ES-I3 (cell line): ENCODE results near the gene COL23A1.

ENCODE experiments used
- H3K36me3 ChIP-seq: 2 replicates; pipeline ENCODE4 v1.6.1; 2013; ENCODE audit warnings: mild to moderate bottlenecking, low read length, control low read depth, moderate library complexity; ENCODE audit not compliant: insufficient read depth
- H3K4me1 ChIP-seq: 2 replicates; pipeline ENCODE4 v1.6.1; 2013; ENCODE audit warnings: mild to moderate bottlenecking, control low read depth, low read length; ENCODE audit not compliant: insufficient read depth
- H3K9ac ChIP-seq: 2 replicates; pipeline ENCODE4 v1.6.1; 2013; ENCODE audit warnings: low read depth, mild to moderate bottlenecking, low read length, moderate library complexity
- H3K9me3 ChIP-seq: 2 replicates; pipeline ENCODE4 v1.6.1; 2013; ENCODE audit warnings: mild to moderate bottlenecking, low read length, moderate library complexity; ENCODE audit not compliant: control insufficient read depth, insufficient read depth

The COL23A1 gene

GRCh38 chr5:178286226-178287090 is 303.7 kb downstream of the COL23A1 start:
- Histone ChIP-seq H3K36me3 (no peaks in the 10 kb centered on the region), H3K9ac (no peak overlapping the region), H3K9me3 (peaks cover 5% of the 10 kb centered on the region; the same call in 1 of the 2 replicates), H3K4me1 (no peaks in the 10 kb centered on the region)

- Histone ChIP-seq H3K9ac (no peak overlapping the region), H3K4me1 (no peaks in the 10 kb centered on the region), H3K9me3 (peaks cover 5% of the 10 kb centered on the region; the same call in 1 of the 2 replicates), H3K36me3 (no peaks in the 10 kb centered on the region)
These were observed 304.6 kb downstream of the COL23A1 start for GRCh38 chr5:178285399-178286225.

GRCh38 chr5:178284996-178285395 is 305.2 kb downstream of the COL23A1 start:
- H3K4me1 ChIP-seq: no peaks in the 10 kb centered on the region
- H3K36me3 ChIP-seq: no peaks in the 10 kb centered on the region
- H3K9ac ChIP-seq: no peak overlapping the region

DNA sequence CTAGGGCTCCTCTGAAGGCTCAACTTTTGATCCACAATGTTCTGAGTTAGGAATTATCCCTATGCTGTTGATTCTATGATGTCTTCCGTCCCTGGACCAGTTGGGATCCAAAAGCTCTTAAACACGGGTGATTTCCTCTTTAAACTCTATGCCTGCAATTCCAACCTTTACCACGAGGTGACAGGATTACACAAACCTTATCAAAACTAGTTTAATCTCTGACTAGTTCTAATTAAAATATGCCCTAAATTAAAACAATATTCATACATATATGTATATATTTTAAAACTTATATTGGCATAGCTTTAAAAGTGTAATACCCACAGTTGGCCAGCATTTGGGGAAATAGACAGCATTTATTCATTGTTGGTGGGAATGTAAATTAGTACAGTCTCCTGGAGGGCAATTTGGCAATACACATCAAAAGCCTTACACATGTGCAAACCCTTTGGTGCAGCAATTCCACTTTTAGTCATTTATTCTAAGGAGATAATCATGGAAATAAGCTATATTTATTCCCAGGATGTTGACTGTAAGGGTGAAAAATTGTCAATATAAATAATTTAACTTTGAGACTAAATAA is 306.0 kb downstream of the COL23A1 start:
- no peaks in the 10 kb centered on the region for H3K4me1 ChIP-seq
- H3K9me3 ChIP-seq: peaks cover 5% of the 10 kb centered on the region; the same call in 1 of the 2 replicates
- no peak overlapping the region for H3K9ac ChIP-seq
- H3K36me3 ChIP-seq: no peaks in the 10 kb centered on the region

More at GRCh38 chr5:178284996-178285395, 305.2 kb downstream of the COL23A1 start:
- peaks cover 5% of the 10 kb centered on the region; the same call in 1 of the 2 replicates for H3K9me3 ChIP-seq

DNA sequence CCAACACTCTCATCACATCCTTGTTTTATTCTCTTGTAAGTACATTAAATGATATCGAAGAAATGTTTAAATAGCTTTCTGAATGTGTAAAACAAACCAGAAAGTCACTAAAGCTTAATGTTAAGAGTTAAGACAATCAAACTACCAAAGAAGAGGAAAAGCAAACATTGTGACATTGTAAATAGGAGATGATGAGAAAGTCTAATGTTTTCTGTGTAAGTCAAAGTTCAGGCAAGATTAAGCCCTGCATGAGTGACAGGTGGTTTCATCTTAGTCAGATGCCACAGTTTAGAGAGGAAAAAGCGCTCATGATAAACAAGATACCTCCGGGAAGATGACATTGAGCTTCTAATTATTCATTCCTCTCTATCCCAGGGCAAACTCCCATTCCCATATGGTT is 306.7 kb downstream of the COL23A1 start:
- Histone ChIP-seq H3K9me3 (peaks cover 5% of the 10 kb centered on the region; the same call in 1 of the 2 replicates), H3K4me1 (no peaks in the 10 kb centered on the region), H3K9ac (no peak overlapping the region), H3K36me3 (no peaks in the 10 kb centered on the region)

GRCh38 chr5:178282391-178282790 is 307.8 kb downstream of the COL23A1 start:
- Histone ChIP-seq H3K9me3 (peaks cover 5% of the 10 kb centered on the region; the same call in 1 of the 2 replicates), H3K36me3 (no peaks in the 10 kb centered on the region), H3K9ac (no peak overlapping the region), H3K4me1 (no peaks in the 10 kb centered on the region)

DNA sequence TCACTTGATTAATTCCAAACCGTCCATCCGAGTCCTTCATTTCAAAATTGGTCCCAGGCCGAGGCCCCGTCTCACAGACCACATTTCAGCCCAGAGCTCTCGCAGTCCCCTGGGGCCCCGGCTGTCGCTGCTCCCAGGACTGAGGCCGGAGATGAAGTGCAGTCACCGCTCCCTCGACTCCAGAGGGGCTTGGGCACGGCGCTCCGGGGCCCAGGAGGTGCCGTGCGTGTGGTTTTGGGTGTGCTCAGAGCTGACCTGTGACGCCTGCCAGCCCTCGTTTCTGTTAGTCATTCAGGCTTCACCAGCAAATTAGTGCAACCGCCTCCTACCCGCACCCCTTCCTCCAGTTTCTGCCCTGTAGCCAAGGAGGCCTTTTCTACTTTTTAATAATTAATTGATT is 308.9 kb downstream of the COL23A1 start:
- H3K36me3 ChIP-seq: no peaks in the 10 kb centered on the region
- H3K4me1 ChIP-seq: no peaks in the 10 kb centered on the region
- no peak overlapping the region for H3K9ac ChIP-seq
- peaks cover 5% of the 10 kb centered on the region; the same call in 1 of the 2 replicates for H3K9me3 ChIP-seq

DNA sequence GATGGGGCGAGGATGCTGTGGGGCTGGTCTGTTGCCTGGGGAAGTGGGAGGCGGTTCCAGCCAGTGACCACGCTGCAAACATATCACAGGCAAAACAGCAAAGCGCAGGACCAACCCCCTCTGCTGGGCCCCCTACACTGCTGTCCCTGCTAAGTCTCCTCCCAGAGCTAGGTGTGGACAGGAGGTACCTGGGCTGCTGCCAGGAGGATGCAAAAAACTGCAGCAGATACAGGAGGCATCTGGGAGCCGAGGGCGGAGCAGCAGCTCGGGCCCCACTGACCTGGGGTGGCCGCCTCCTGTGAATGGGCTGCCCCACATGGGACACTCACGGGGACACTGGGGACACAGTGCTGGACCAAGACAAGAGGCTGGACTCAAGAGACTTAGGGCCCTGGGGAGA is 309.6 kb downstream of the COL23A1 start:
- H3K9ac ChIP-seq: no peak overlapping the region
- H3K4me1 ChIP-seq: no peaks in the 10 kb centered on the region
- H3K36me3 ChIP-seq: no peaks in the 10 kb centered on the region
- H3K9me3 ChIP-seq: peaks cover 5% of the 10 kb centered on the region; the same call in 1 of the 2 replicates

DNA sequence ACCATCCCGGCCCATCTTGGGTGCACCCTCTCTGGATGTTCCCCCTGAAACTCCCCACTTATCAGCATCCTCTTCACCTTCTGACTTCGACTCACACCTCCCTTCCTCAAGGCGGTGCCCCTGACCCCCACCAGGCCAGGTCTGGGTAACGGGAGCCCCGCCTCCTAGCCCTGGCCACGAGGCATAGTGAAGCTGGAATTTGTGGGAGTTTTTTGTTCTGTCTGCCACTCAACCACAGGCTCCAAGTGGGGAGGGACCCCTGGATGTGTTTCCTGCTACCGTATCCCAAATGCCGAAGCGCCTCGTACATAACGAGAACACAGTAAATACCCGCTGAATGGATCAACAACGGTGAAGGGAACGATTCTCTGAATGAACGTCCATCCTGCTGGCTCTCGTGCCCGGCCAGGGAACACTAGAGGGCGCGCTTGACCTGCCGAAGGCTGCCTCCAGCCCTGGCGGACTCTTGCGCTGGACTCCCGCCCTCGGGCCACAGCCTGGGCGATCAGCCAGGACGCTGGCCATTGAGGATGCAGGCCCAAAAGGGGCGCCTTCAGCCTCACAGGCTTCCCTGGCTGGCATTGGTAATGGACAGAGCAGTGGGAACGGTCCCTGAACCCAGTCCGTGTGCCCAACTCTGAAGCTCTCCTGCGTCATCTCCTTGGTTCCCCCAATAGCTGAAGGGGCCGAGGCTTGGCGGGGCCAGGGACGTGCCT is 310.3 kb downstream of the COL23A1 start:
- no peak overlapping the region for H3K9ac ChIP-seq
- H3K4me1 ChIP-seq: no peaks in the 10 kb centered on the region
- H3K36me3 ChIP-seq: no peaks in the 10 kb centered on the region
- peaks cover 5% of the 10 kb centered on the region; the same call in 1 of the 2 replicates for H3K9me3 ChIP-seq

DNA sequence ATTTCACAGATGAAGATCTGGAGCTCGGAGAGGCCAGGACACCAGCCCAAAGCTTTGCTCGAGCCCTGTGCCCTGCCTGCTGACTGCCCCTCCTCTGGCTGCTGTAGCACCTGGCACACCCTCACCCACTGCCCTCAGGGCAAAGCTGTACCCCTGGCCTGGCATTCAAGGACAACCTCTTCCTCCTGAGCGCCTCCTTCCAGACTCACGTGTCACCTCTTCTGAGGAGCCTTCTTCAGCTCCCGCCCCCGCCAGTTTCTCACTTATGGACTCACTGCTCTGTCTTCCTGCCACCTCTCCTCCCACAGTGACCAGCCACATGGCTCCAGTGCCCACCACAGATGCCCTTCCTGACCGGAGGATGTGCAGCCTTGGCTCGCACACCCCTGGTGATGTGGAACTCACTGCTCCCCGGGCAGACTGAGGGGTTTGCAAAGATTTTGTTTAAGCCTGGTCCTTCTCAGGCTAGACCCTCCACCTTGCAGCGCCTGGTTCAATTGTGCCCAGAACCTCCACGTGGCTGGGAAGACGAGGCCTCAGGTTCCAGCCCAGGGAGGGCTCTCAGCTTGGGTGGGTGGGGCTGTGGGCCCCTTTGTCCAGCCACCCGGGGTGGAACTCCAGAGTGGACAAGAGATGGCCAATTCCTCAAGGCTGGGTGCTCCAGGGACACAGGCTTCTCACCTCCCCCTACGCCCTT is 311.0 kb downstream of the COL23A1 start:
- Histone ChIP-seq H3K36me3 (no peaks in the 10 kb centered on the region), H3K9me3 (peaks cover 5% of the 10 kb centered on the region; the same call in 1 of the 2 replicates), H3K9ac (no peak overlapping the region), H3K4me1 (no peaks in the 10 kb centered on the region)

DNA sequence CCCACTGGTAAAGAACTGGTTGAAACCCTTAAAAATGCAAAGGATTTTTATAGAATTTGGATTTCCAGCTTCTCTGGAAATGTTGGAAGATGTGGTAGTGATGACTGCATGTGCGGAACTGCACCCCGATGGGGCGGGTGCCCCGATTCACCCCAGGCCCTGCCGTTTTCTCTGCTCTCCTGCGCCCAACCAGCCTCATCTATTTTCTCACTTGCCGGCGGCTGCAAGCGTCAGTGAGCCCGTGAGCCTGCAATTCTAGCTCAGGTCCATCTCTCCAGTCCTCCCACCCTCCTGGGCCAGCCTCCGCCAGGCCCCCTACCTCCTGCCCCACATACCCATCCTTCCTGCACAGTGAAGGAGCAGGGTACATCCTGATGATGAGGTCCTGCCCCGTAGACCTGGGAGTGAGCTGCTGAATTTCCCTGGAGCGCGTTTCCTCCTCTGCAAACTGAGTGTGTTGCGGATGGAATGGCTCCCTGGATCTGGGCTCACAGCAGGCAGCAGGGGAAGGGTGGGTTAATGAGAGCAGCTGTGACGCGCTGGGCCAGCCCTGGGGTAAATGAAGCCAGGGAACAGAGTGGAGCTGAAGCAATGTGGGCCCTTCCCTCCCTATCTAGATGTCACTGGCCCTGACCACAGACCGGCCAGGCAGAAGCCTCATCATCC is 311.7 kb downstream of the COL23A1 start:
- H3K9ac ChIP-seq: no peak overlapping the region
- no peaks in the 10 kb centered on the region for H3K9me3 ChIP-seq
- H3K4me1 ChIP-seq: no peaks in the 10 kb centered on the region
- no peaks in the 10 kb centered on the region for H3K36me3 ChIP-seq

DNA sequence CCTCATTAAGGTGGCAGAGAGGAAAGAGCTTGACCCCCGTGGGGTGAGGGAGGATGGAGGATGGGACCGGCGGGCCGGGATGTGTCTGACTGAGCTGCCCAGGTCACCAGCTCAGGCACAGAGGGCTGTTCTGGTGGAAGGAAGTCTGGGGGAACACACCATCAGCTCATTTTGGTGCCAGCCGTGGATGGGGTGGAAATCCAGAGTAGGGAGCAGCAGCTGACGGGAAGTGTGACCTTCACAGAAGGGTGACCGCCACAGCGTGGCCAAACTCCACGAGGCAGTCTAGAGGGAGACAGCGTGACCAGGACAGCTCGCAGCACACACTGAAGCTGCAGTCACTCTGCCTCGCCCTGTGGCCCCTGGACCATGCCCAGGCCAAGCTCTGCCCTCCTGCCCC is 312.3 kb downstream of the COL23A1 start:
- no peak overlapping the region for H3K9ac ChIP-seq
- H3K36me3 ChIP-seq: no peaks in the 10 kb centered on the region
- no peaks in the 10 kb centered on the region for H3K4me1 ChIP-seq
- H3K9me3 ChIP-seq: no peaks in the 10 kb centered on the region

DNA sequence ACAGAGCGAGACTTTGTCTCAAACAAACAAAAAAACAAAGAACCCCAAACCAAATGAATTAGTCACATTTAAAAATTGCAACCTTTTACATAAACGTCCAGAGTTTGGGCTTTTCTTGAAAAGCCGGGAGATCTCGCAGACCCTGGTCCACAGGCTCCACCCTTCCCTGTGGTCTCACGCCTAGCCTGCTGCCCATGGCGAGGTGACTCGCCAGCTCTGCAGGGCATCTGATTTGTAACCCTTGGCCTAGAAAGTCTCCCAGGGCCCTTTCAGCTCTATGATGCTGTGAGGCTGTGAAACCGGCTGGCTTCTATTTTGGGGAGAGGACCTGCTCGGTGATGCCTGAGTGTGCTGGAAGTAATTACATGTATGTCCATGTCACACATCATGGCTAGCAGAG is 312.8 kb downstream of the COL23A1 start:
- H3K4me1 ChIP-seq: no peaks in the 10 kb centered on the region
- no peaks in the 10 kb centered on the region for H3K36me3 ChIP-seq
- H3K9ac ChIP-seq: no peak overlapping the region
- no peaks in the 10 kb centered on the region for H3K9me3 ChIP-seq
